Colonic mucosa (tissue), 4 donors: ENCODE data around the gene CSMD2. TPM values are rescaled to one million over a fixed set of nuclear protein-coding genes. Genes with fewer than 3 reads are reported as not detected.

Experiments
- DNase-seq: peaks from one replicate; pipeline ENCODE4 v3.0.0-alpha.2; 2020
- H3K27ac ChIP-seq: fragments of 200-600 bp; one replicate; pipeline ENCODE4 v1.8.0; 2021
- H3K27me3 ChIP-seq: fragments of 200-600 bp; one replicate; pipeline ENCODE4 v1.8.0; 2021
- H3K36me3 ChIP-seq: fragments of 200-600 bp; one replicate; pipeline ENCODE4 v1.8.0; 2021
- H3K4me1 ChIP-seq: fragments of 200-600 bp; one replicate; pipeline ENCODE4 v1.8.0; 2021; ENCODE audit warnings: mild to moderate bottlenecking
- H3K4me3 ChIP-seq: fragments of 200-600 bp; one replicate; pipeline ENCODE4 v1.8.0; 2021
- H3K9ac ChIP-seq, 2 donors: one replicate each; pipeline ENCODE4 v1.7.0; 2013; ENCODE audit warnings: control low read depth in 2 of 2, low read depth in 2 of 2, low read length in 2 of 2
- H3K9me3 ChIP-seq: fragments of 200-600 bp; one replicate; pipeline ENCODE4 v1.8.0; 2021
- intact Hi-C: fragments of 100-400 bp; cut with DNase I; formaldehyde crosslinking; loops from one replicate; pipeline ENCODE4 v1.14.1; 2022
- total RNA-seq, 2 donors: library from RNA; stranded (reverse); fragmentation: NEBNext Ultra II Directional in 1 of 2; extraction: Animal tissue kit (Norgen Biotek cat#: 25700) in 1 of 2; gene quantifications; one replicate each; pipeline ENCODE4 v1.2.1, GENCODE V29; 2021
- TF ChIP-seq, protein P1 (sequence below): fragments of 200-600 bp; IDR thresholded peaks from one replicate; pipeline ENCODE4 v1.8.0; 2022; ENCODE audit warnings: antibody characterized with exemption, mild to moderate bottlenecking
- donor health status: healthy.
- donor health status: DM: no; HTN: no; CAD: no.
- donor health status: DM: no; HTN: no; CAD: no.

The CSMD2 gene
- total RNA-seq, 2 donors from 2014 or later = 0.05 to 0.10 TPM

GRCh38 chr1:34165422-34165921, 442 bp upstream of the CSMD2 start:
- TF ChIP-seq, protein P1, sequence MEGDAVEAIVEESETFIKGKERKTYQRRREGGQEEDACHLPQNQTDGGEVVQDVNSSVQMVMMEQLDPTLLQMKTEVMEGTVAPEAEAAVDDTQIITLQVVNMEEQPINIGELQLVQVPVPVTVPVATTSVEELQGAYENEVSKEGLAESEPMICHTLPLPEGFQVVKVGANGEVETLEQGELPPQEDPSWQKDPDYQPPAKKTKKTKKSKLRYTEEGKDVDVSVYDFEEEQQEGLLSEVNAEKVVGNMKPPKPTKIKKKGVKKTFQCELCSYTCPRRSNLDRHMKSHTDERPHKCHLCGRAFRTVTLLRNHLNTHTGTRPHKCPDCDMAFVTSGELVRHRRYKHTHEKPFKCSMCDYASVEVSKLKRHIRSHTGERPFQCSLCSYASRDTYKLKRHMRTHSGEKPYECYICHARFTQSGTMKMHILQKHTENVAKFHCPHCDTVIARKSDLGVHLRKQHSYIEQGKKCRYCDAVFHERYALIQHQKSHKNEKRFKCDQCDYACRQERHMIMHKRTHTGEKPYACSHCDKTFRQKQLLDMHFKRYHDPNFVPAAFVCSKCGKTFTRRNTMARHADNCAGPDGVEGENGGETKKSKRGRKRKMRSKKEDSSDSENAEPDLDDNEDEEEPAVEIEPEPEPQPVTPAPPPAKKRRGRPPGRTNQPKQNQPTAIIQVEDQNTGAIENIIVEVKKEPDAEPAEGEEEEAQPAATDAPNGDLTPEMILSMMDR = no peak
- Histone ChIP-seq H3K9me3 (no peaks in the 10 kb centered on the region), H3K36me3 (no peaks in the 10 kb centered on the region), H3K9ac (no peak overlapping the region), H3K27me3 (peaks cover 39% of the 10 kb centered on the region), H3K4me3 (no peak overlapping the region), H3K4me1 (no peaks in the 10 kb centered on the region), H3K27ac (no peak overlapping the region)
- DNase-seq = no peak
- intact Hi-C loops = no loop called here

DNA sequence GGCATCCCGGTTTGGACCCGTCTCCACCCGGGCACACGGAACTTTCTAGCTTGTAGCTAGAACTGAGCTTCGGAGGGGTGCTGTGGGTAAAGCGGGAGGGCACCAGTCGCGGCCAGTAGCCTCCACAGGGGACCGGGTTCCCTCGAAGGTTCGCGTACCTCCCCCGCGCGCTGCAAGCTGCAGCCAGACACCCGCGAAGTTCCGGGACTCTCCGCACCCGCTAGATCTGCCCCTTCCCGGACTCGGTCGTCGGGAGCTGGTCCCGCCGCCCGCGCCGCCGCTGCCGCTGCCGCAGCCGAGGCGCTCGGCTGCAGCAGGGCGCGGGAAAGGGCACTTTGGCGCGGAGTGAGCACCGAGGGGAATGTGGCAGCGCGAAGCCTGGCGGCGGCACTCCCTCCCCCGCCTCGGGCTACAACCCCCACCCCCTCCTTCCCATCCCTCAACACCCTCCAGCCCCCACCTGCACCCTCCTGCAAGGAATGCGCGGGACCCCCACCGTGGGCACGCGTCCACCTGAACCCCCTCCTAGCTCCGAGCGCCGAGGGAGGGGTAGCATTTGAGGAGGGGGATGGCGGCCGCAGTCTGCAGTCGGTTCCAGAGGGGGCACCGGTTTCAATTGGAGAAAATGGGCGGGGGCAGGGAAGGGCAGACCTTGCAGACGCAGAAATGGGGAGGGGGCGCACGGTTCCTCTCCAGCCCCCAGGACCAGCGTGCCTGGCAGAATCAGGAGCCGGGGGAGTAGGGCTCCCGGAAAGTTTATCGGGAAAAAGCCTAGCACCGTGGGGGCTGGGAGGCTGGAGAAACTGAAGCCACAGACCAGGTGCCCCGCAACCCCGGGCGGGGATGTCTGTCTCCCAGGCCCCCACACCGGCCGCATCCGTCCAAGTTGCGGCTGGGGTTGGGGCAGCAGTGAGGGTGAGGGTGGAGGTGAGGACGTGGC, 968 bp downstream of the CSMD2 start:
- H3K9me3 ChIP-seq = no peaks in the 10 kb centered on the region
- no peaks in the 10 kb centered on the region for H3K36me3 ChIP-seq
- intact Hi-C loops = loop anchor here (5.0 kb wide), 1 partner anchor 532 kb away; no protein-coding TSS in a partner anchor
- H3K4me3 ChIP-seq = peak overlapping the region; percentile 14
- H3K27me3 ChIP-seq = peaks cover 39% of the 10 kb centered on the region
- no peak for DNase-seq
- TF ChIP-seq, protein P1 = no peak
- H3K27ac ChIP-seq = no peak overlapping the region
- no peaks in the 10 kb centered on the region for H3K4me1 ChIP-seq
- no peak overlapping the region for H3K9ac ChIP-seq

DNA sequence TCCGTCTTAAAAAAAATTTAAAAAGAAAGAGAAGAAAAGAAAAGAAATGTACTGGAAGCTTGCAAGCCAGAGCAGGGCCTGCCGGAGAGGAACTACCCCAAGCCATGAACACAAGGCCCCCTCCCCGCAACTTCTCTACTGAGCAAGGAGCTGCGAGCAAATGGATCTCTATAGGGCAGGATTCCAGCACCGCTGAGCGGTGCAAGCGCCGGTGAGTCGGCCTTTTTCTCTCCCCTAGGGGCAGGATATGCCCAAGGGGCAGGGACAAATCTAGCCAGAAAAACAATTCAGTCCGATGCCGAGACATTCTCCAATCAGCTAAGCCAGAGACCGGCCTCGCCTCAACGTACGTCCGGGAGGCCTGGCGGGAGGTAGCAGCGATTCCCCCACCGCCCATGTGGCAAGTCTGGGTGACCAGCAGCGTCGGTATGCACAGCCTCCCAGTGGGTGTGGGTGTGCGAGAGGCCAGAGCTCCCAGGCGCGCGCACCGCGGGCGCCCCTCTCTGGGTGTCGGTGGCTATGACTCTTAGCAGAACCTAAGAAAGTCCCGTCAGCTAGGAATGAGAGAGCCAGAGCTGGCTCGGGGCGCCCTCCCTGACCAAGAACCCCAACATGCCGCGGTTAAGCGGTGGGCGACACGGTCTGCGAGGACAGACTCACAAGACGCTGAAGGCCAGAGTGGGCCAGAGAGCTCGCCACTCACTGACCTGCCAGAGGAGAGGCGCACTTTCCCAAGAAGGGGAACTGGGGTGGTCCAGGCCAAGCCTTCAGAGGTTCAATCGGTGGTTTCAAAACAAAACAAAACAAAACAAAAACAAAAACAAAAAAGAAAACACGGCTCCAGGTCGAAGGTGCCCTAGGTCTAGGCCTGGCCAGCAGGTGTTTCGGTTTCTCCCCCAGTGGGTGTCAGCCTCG, 1.9 kb downstream of the CSMD2 start:
- peak overlapping the region; percentile 14 for H3K4me3 ChIP-seq
- H3K27ac ChIP-seq = no peak overlapping the region
- H3K27me3 ChIP-seq = peaks cover 39% of the 10 kb centered on the region
- H3K4me1 ChIP-seq = no peaks in the 10 kb centered on the region
- intact Hi-C loops = loop anchor here (5.0 kb wide), 1 partner anchor 531 kb away; no protein-coding TSS in a partner anchor
- DNase-seq = peak; percentile 24
- no peaks in the 10 kb centered on the region for H3K36me3 ChIP-seq
- no peaks in the 10 kb centered on the region for H3K9me3 ChIP-seq
- H3K9ac ChIP-seq = no peak overlapping the region
- TF ChIP-seq, protein P1 = no peak

- H3K9ac ChIP-seq = no peak overlapping the region
- H3K9me3 ChIP-seq = no peaks in the 10 kb centered on the region
- no peaks in the 10 kb centered on the region for H3K36me3 ChIP-seq
- no peaks in the 10 kb centered on the region for H3K27me3 ChIP-seq
- intact Hi-C loops = no loop called here
- no peak for DNase-seq
- TF ChIP-seq, protein P1 = no peak
- no peak overlapping the region for H3K4me3 ChIP-seq
- no peaks in the 10 kb centered on the region for H3K4me1 ChIP-seq
- no peak overlapping the region for H3K27ac ChIP-seq
These were observed 8.3 kb downstream of the CSMD2 start for GRCh38 chr1:34156739-34157138.

DNA sequence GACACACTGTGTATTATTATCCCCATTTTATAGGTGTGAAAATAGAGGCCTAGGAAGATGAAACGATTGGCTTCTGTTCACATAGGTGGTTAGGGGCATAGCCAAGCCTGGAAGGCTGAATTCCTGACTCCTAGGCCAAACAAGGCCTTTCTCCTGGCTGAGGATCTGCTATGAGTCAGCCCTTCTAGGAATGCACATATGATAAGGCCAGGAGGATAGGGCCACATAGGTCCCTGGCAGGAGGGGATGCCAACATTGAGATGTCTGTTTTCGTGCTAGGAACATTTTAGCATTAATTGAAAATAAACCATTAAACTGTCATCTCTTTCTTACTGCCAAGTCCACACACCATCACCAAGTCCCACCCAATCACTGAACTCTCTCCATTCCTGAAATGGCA, 9.2 kb downstream of the CSMD2 start:
- H3K27me3 ChIP-seq = no peaks in the 10 kb centered on the region
- no peaks in the 10 kb centered on the region for H3K36me3 ChIP-seq
- no peak overlapping the region for H3K4me3 ChIP-seq
- no peaks in the 10 kb centered on the region for H3K9me3 ChIP-seq
- H3K9ac ChIP-seq = no peak overlapping the region
- no peak for DNase-seq
- no peak overlapping the region for H3K27ac ChIP-seq
- intact Hi-C loops = no loop called here
- TF ChIP-seq, protein P1 = no peak
- no peaks in the 10 kb centered on the region for H3K4me1 ChIP-seq
